ENCODE measurements around the gene ARID1B. TPM values are rescaled to one million over a fixed set of nuclear protein-coding genes. Genes with fewer than 3 reads are reported as not detected.
"Not testable (repeated sequence)": the region's sequence is repeated elsewhere in the genome, so short reads cannot be mapped to it uniquely, and the experiment has no call there.

Gene ARID1B
- total RNA-seq, 2 donors from 2014 or later, result 79.3 to 84.6 TPM

DNA sequence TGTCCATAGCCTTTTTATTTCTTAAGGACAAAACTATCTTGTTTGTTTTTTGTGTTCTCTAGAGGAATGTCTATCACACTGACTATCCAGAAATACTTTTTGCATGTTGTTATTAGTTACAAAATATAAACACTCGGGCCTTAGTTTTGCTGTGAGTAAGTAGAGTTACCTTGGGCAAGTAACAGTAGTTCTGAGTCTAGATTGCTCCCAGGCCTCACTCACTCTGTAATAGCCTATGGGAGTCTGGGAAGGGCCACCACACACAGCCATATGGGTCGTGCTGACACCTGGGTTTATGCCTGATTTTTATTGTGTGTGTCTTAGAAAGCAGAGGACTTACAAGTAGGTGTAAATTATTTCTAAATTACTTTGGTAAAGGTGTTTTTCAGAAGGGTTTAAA lies 360.3 kb downstream of the ARID1B start:
- intact Hi-C loops (cut with DNase I), result no loop called here
- no peak for DNase-seq (ENCODE audit: low spot score)

DNA sequence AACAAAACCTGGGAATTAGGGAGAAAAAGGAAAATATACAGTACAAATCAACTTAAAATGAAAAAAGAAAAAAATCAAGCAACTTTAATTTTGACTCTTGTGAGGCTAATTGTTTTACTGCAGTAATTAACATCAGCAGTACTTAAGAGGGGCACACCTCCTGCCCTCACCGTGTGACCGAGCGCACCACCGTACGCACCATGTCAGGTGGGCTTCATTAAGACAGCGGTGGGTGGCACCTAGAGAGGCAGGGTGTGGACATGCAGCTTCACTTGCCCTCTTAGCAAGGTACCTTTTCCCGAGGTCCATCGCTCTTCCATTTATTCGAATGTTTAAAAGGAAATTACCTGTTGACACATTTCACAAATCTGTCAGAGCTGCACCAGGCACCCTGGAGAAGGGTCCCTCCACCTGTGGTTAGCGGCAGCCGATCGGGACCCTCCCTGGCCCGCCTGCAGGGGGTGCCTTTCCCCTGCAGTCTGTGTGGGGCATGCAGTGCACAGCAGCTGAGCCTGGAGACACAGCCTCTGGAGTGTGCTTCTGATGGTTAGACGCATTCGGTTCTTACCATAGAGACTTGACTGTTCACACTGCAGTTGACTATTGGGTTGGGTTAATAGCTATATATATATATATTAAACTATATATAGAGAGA lies 362.0 kb downstream of the ARID1B start:
- no peak for DNase-seq (ENCODE audit: low spot score)
- intact Hi-C loops (cut with DNase I), result no loop called here

DNA sequence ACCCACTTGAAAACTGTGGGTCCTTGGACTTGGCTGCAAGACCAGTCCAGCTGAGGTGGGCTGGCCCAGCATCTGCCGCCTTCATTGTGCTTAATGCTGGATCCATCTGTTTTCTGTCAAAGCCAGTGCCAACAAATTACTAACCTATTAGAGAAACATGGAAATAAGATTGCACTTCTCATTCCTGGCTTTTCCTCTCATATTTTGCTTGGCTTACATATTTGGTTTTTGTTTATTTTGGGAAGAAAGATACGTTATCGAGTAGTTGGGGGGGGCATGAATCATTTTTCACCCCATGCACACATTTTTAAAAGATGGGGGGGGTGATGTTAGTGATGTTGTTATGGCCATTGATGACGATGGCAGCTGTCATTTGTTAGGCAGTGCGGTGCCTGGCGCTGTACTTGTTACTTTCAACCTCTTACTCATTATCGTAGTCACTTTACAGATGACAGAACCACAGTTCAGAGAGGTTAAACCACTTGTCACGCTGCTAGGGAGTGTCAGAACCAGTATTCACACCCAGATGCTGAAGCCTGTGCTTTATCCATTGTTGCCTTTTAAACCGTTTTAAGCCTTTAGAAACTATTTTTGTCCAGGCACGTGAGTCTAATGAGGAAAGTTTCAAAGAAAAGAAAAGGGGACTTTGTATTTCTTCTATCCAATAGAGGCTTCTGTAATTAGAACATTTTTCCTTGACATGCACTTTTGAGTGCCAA lies 366.2 kb downstream of the ARID1B start:
- no peak for DNase-seq (ENCODE audit: low spot score)
- intact Hi-C loops (cut with DNase I), result no loop called here

DNA sequence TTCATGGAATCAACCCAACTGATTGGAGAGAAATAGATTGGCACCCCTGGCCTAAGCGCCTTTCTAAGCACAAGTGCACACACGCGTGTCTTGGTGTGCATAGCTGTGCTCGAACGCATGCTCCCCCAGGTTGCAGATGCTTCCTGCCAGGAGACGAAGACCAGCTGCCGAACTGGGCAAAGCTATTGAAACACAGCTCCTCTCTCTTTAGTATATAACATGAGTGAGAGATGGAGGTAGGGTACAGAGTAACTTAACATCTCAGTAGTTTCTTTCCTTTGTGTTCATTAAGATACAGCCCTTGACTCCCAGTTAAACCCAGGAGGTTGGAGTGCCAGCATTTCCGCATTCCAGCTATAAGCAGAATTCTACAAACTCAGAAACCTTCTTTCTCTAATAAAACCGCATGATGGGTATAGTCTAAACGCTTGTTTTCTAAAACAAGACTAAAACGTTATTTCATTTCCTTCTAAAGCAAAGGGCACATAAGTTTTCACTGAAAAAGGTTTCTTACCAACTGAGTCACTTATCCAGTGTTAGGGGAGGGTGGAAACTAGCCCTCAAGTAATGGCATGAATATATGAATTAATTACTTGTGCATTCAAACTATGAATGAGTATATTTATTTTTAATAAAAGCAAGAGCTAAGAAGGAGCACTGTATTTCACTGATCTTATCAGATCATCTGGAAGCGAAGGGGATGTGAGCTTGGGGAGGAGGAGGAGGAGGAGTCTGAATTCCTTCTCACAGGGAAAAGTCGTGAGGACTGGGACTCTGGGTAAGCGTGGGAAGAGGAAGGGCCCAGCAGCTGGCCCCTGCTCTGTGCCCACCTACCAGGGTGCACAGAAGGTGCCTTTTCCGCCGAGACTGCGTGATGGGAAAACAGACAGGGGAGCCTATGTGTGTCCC lies 367.0 kb downstream of the ARID1B start:
- intact Hi-C loops (cut with DNase I), result no loop called here
- DNase-seq (ENCODE audit: low spot score), result no peak

DNA sequence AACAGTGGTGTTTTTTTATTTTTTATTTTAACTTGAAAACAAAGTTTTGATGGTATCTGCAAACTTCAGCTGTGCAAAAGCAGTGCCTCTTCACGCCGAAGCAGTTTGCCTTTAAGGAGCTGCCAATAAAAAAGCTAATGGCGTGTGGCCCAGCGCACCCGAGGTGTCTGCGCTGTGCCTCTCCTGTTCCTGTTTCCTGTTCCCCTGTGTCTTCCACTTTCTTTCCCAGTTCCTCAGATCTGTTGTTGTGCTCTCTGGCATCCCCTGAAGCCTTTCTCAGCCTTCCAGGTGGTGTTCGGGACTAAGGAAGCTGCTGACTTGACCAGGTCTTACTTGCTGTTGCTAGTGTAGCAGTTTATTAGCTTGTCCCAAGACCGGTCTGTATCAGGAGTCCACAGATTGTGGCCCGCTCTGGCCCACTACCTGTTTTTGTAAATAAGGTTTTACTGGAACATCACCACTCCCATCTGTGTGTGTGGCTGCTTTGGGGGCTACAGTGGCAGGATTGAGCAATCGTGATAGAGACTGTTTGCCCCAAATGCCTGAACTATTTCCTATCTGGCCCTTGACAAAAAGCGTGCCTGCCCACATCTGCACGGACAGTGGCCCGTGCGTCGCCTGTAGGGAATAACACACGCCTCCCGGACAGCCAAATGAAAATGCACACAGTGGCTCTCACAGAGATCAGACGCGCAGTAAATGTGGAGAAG lies 367.8 kb downstream of the ARID1B start:
- DNase-seq (ENCODE audit: low spot score), result no peak
- intact Hi-C loops (cut with DNase I), result no loop called here

DNA sequence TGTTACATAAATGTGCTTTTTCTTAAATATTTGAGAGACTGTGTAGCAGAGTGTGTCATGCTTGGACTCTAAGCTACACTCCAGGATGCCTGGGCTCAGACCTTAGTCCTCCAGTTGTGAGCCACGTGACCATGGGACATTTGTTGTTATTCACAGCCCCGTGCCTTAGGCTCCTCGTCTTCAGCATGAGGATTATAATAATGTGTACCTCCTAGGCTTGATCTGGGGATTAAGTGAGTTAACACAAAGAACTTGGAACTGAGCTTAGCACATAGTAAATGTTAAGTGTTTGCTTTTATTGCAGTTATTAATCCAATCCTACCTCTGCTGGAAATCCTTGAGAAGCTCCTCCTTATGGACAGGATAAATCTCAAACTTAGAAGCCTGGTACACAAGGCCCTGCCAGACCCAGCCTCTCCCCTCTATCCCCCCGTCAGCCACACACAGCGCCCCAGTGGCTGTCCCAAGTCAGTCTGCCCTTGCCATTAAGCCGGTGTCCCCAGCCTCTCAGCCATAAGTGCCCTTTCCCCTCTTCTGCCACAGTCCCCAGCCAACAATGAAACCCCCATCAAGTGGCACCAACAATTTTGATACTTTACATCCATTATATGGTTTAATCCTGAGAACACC lies 368.6 kb downstream of the ARID1B start:
- intact Hi-C loops (cut with DNase I), result no loop called here

DNA sequence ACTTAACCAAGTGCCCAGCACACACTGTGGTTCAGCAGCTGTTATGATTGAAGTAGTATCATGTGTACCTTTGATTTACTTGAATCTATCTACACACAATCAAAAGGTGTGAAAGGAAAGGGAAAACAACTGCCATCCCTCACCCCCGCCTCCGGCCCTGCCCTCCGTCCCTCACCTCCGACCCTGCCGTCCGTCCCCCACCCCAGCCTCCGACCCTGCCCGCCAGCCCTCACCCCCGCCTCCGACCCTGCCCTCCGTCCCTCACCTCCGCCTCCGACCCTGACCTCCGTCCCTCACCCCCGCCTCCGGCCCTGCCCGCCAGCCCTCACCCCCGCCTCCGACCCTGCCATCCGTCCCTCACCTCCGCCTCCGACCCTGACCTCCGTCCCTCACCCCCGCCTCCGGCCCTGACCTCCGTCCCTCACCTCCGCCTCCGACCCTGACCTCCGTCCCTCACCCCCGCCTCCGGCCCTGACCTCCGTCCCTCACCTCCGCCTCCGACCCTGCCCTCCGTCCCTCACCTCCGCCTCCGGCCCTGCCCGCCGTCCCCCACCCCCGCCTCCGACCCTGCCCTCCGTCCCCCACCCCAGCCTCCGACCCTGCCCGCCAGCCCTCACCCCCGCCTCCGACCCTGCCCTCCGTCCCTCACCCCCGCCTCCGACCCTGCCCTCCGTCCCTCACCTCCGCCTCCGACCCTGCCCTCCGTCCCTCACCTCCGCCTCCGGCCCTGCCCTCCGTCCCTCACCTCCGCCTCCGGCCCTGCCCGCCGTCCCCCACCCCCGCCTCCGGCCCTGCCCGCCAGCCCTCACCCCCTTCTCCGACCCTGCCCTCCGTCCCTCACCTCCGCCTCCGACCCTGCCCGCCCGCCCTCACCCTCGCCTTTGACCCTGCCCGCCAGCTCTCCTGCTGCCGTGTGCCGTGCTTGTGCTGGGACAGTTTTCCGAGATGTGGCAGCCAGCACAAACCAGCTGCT lies 370.2 kb downstream of the ARID1B start:
- intact Hi-C loops (cut with DNase I), result not testable (repeated sequence)

More for the DNA sequence above, 368.6 kb downstream of the ARID1B start:
- DNase-seq (ENCODE audit: low spot score), result no peak

DNA sequence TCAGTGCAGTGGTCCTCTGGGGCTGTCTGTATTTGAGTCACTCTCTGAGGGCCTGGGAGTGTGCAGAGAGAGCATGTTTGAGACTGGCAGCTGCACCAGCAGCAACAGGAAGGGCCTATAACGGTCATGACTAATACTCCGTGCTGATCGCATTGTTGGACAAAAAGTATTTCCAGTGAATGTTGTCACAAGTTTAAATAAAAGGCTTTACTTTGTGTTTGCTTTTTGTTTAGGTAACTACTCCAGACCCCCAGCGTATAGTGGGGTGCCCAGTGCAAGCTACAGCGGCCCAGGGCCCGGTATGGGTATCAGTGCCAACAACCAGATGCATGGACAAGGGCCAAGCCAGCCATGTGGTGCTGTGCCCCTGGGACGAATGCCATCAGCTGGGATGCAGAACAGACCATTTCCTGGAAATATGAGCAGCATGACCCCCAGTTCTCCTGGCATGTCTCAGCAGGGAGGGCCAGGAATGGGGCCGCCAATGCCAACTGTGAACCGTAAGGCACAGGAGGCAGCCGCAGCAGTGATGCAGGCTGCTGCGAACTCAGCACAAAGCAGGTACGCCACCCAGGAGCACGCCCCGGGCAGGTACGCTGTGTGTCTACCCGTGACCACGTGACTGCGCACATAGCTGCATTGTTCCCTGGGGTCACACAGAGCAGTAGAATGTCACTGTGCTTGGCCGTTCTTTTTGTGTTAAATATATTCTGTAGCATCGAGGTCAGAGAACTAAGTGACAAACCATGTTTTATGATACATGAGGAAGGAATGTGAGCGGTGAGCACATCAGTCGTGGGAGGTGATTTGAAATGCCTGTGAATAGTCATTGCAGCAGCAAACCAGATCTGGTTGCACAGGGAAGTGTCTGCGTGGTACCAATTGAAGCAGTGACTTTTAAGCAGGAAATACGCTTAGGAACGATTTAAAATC lies 371.5 kb downstream of the ARID1B start:
- intact Hi-C loops (cut with DNase I), result no loop called here
- no peak for DNase-seq (ENCODE audit: low spot score)

More for the DNA sequence above, 370.2 kb downstream of the ARID1B start:
- not testable (repeated sequence) for DNase-seq (ENCODE audit: low spot score)

DNA sequence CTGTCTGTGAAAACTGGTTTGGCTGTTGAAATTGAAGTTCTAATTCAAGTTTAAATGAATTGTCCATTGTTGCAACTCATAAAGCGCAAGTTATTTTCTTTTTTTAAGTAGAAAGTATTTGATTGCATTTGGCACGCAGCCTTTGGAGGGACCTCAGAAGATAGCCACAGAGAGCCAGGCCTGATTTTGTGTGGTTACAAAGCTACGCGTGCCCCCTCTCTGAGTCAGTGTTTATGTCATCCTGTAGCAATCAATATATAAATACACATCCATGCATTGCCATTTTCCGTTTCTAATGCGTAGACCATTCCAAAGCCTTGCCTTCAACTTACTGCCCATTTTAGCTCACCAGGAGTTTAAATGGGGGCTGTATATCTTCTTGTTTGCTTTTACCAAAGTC lies 372.9 kb downstream of the ARID1B start:
- intact Hi-C loops (cut with DNase I), result no loop called here
- DNase-seq (ENCODE audit: low spot score), result no peak

DNA sequence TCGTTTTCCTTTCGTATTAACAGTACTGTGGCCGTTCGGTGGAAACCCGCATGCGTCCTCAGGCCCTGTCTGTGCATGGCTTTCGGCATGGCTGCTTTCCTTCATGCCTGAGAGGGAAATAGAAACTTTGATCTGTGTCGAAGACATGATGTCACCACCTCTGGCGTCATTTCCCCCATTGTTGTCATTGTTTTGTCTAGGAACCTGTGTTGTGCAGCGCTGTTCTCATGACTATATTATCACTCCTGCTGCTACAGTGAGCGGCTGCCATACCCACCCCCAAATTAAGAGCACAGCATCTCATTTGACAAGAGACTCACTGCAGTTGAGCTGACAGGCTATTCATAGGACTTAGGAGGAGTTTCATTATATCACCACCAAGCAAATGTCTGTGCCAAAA lies 373.9 kb downstream of the ARID1B start:
- no peak for DNase-seq (ENCODE audit: low spot score)
- intact Hi-C loops (cut with DNase I), result no loop called here

DNA sequence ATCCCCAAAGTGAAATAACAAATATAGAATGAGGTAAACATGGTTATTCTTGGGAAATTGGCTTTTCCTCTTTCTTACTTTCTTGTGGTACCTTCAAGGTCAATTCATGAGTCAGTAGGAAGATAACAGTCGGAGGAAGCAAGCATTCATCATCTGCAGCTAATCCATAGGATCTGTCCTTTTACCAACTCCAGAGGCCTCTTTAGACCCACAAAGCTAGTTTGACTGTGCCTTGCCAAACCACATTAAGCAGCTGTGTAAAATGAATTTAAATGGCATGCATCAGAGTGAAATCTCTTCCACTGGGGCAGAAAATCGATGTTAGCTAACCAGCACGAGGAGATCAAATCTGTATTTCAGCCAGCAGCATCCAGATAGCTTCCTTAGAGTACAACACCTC lies 374.8 kb downstream of the ARID1B start:
- intact Hi-C loops (cut with DNase I), result no loop called here
- no peak for DNase-seq (ENCODE audit: low spot score)

DNA sequence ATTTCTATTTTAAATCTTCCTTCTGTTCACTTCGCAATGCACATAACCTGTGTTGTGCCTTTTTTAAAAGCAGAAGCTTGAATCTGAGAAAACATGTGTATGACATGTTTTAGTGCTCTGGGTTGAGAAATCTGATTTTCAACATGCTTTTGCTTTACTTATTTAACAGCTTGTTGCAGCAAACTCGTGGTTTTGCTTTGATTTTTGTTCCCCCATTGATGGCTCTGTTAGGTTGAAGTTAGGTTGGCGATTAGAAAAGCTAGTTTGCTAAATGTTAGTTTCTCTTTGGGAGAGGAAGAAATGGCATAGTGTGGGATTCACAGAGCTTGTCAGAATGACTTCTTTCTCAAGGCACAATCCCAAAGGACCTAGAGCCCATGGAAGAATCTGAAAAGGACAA lies 375.4 kb downstream of the ARID1B start:
- DNase-seq (ENCODE audit: low spot score), result no peak
- intact Hi-C loops (cut with DNase I), result no loop called here

DNA sequence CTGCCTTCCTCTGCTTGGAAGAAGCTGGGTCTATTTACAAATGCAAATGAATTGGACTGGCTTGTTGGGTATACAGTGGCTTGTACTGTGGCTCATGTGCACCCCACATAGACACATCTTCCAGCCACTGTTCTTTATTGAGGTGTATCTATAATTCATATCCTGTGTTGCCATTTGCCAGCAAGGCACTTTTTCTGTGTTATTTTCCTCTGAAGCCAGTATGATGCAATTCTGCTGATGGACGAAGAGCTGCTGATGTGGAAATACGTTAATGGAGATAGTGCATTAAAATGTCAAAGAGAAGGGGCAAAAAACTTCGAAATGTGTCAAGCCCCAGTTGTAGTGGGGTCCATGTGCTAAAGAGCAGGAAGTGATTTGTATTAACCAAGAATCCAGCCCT lies 378.6 kb downstream of the ARID1B start:
- no peak for DNase-seq (ENCODE audit: low spot score)

DNA sequence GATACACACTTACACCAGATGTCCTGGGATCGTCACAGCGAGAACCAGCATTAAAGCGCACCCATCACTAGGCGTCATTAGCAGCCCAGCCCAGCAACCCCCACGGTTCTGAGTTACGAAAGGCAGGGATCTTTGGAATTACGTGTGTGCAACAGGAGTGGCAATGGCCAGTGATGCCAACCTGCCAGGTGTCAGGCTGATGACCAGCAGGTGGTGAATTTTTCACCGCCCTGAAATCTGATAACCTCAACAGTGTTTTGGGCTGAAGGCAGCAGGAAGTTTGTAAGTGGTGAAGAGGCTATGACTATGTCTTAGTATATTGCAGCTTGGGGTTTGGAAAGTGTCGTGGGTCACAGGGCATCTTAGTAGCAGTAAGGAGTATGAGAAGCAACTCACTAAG lies 380.1 kb downstream of the ARID1B start:
- DNase-seq (ENCODE audit: low spot score), result no peak
- intact Hi-C loops (cut with DNase I), result no loop called here

More for the DNA sequence above, 378.6 kb downstream of the ARID1B start:
- intact Hi-C loops (cut with DNase I), result no loop called here

DNA sequence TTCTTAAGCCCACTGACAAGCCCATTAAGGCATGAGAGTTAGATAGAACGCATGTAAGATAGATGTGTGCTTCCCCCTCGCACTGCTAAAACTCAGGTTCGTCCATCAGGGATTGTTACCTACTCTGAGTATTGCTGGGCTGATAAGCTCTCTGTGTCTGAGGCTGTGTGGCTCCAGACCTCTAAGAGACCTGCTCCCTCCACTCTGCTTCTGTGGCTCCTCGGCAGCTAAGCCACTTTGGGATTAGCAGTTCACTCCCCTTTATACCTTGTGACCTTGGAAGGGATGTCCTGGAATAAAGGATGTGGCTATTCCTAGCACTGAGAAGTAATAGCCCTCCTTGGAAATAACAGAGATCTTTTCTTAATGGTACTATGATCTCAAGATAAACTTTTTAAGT lies 381.3 kb downstream of the ARID1B start:
- DNase-seq (ENCODE audit: low spot score), result no peak
- intact Hi-C loops (cut with DNase I), result no loop called here

DNA sequence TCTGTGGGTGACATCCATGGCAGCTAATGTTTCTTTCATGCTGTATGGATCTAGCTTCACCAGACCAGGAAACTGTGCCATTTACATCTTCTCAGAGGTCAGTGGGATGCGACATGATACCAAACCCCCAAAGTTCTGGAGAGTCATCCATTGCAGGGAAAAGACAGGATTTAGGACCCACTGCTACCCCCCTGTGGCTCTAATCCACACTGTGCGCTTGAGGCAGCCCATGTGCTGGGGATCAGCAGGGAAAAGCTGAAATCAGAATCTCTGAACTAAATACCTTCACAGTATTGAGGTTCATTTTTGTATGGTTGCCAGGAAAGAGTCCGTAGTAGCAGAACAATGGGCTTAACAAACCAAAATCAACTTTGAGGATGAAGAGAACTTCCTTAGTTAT lies 381.7 kb downstream of the ARID1B start:
- intact Hi-C loops (cut with DNase I), result no loop called here
- no peak for DNase-seq (ENCODE audit: low spot score)

DNA sequence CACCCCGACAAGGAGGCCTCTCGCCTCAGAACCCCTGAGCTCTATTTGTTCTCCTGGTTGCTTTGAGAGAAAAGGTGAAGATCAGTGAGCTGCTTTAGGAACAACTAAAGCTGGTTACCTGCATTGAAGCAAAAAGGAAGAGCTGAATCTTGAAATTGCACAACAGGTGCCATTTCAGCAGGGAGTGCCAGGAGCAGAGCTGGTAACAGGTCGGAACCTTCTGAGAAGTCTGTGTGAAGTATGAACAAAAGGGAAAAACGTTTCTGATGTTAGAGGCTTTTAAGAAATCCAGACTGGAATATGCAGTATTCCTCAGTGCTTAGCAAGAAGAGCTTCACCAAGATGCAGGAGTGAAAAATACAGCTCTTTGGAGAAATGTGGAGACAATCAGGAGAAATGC lies 382.2 kb downstream of the ARID1B start:
- intact Hi-C loops (cut with DNase I), result no loop called here
- DNase-seq (ENCODE audit: low spot score), result no peak

Data from posterior vena cava (tissue), 2 donors.